Activated CD4-positive, alpha-beta memory T cell treated with anti-CD3 and anti-CD28 coated beads for 36 hours (primary cell): Measurements from ENCODE around the gene SLC13A3. TPM values are rescaled to one million over a fixed set of nuclear protein-coding genes. Genes with fewer than 3 reads are reported as not detected.

Experiments
- CTCF ChIA-PET: fragments of 350-600 bp; sonication (Branson Sonifier 250); formaldehyde crosslinking; loops from one replicate; lab custom pipeline; 2021; ENCODE audit warnings: antibody characterized with exemption, inconsistent platforms; lab: Charles Lee
- POLR2A ChIA-PET: fragments of 350-600 bp; sonication (Branson Sonifier 250); formaldehyde crosslinking; loops from one replicate; lab custom pipeline; 2021; ENCODE audit warnings: antibody characterized with exemption; lab: Charles Lee
- DNase-seq: peaks from one replicate; pipeline ENCODE4 v3.0.0-alpha.2; 2020
- H3K27ac Mint-ChIP-seq: one replicate; pipeline ENCODE4 v1.8.0; 2021; ENCODE audit warnings: mixed read lengths
- H3K27me3 Mint-ChIP-seq: one replicate; pipeline ENCODE4 v1.8.0; 2021; ENCODE audit warnings: mixed read lengths
- H3K36me3 Mint-ChIP-seq: one replicate; pipeline ENCODE4 v1.8.0; 2021; ENCODE audit warnings: mixed read lengths
- H3K4me1 Mint-ChIP-seq: one replicate; pipeline ENCODE4 v1.8.0; 2021; ENCODE audit warnings: low read depth, mixed read lengths
- H3K4me3 Mint-ChIP-seq: one replicate; pipeline ENCODE4 v1.8.0; 2021; ENCODE audit warnings: mild to moderate bottlenecking, mixed read lengths
- H3K9me3 Mint-ChIP-seq: one replicate; pipeline ENCODE4 v1.8.0; 2021; ENCODE audit warnings: mixed read lengths
- intact Hi-C: fragments of 100-400 bp; cut with micrococcal nuclease; formaldehyde crosslinking; loops from one replicate; pipeline ENCODE4 v1.15.1; 2023
- total RNA-seq, 2 experiments: library from RNA; stranded (reverse); gene quantifications; one replicate each; pipeline ENCODE4 v1.2.3, GENCODE V29; 2021

Gene SLC13A3
- total RNA-seq, 2 experiments from 2014 or later = 0.10 TPM; not detected in 1

DNA sequence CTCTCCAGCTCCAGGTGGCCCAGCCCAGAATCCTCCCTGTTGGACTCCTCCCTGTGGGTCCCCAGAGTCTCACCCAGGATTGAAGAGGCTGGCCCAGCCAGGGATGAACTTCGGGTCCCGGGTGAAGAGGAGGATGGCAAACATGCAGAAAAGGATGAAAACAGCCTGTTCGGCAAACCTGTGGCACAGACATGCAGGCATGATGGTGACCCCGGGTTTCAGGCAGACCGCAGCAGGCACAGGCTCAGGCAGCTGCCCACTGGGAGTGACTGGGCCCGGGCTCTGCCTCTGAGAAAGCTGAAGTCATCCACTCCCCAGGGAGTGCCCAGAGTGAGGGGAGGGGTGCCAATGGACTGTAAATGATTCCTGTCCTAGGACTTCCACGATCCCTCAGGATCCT is 63.3 kb downstream of the SLC13A3 start:
- intact Hi-C loops = no loop called here
- H3K36me3 Mint-ChIP-seq = no peaks in the 10 kb centered on the region
- ChIA-PET CTCF (interaction anchor here (1.1 kb wide), 1 partner anchor 93 kb away, joined by 3 read pairs; no protein-coding TSS in a partner anchor), POLR2A (no interaction called here)
- no peaks in the 10 kb centered on the region for H3K9me3 Mint-ChIP-seq
- H3K4me3 Mint-ChIP-seq = no peak overlapping the region
- H3K27me3 Mint-ChIP-seq = peaks cover 5% of the 10 kb centered on the region
- H3K27ac Mint-ChIP-seq = no peak overlapping the region
- DNase-seq = no peak
- H3K4me1 Mint-ChIP-seq = peaks cover 2% of the 10 kb centered on the region

DNA sequence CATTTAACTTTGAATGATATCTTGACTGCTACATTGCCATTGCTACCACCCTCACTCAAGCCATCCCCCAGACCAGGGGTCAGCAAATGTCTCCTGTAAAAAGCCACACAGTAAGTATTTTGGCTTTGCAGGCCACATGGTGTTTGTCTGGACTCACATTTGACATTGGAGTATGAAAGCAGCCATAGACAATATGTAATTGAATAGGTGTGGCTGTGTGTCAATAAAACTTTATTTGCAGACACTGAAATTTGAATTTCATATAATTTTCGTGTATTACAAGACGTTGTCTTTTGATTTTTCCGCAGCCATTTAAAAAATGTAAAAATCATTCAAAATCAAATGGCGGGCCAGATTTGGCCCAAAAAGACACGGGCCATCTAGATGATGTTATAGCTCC is 64.5 kb downstream of the SLC13A3 start:
- no peaks in the 10 kb centered on the region for H3K36me3 Mint-ChIP-seq
- H3K9me3 Mint-ChIP-seq = no peaks in the 10 kb centered on the region
- no peak overlapping the region for H3K4me3 Mint-ChIP-seq
- POLR2A ChIA-PET = no interaction called here
- peaks cover 2% of the 10 kb centered on the region for H3K4me1 Mint-ChIP-seq
- no peak overlapping the region for H3K27ac Mint-ChIP-seq
- H3K27me3 Mint-ChIP-seq = peaks cover 2% of the 10 kb centered on the region
- CTCF ChIA-PET = interaction anchor here (1.1 kb wide), 1 partner anchor 94 kb away, joined by 3 read pairs; no protein-coding TSS in a partner anchor
- intact Hi-C loops = no loop called here
- no peak for DNase-seq

DNA sequence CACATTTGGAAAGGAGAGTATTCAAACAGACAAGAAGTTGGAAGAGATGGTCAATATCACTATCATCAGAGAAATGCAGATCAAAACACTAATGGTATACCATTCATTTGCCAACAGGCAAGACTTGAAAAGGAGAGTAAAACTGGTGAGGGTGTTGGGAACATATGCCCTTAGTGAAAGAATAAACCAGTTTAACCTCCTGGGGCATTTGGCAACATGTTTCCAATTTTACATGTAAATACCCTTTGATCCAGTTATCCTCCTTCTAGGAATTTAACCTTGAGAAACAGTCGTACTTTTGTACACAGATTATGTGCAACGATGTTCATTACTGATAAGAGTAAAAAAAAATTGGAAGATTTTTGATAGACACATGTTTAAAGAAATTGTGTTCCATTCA is 66.8 kb downstream of the SLC13A3 start:
- peaks cover 2% of the 10 kb centered on the region for H3K4me1 Mint-ChIP-seq
- CTCF ChIA-PET = interaction anchor here (1.0 kb wide), 1 partner anchor 22 kb away, joined by 3 read pairs; no protein-coding TSS in a partner anchor

DNA sequence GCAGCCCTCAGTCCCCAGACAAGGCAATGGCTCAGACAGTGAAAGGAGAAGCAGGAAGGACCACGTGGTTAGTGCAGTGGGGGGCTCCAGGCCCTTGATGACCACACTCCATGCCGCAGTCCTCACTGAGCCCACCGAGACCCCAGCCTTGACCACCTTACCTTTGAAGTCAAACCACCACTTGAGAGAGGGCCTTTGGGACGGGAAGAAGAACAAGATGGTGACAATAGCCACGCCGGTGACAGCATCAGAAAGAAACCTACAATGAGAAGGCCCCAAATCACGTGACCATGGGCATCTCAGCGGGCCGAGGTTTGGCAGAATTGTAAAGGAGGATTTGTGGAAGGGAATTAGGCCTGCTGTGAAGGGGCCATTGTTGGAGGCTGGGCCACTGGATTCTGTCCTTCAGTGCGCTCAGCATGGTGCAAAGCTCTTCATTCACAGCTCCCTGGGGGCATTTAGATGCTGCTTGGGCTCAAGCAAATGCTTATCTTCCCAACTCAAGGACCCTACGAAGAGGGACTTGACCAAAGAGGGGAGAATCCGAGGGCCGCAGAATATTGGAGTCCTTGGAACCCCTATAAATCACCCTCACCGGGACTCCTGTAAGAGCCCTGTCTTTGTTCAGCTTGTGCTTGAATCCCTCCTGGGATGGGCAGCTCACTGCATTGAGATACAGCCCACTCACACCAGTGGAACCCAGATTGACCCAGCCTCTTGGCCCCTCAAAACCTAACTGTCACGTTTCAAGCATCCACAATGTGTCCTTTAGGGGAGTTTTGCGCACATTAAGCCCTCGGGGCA is 67.6 kb downstream of the SLC13A3 start:
- no peak overlapping the region for H3K27ac Mint-ChIP-seq
- H3K4me3 Mint-ChIP-seq = no peak overlapping the region
- intact Hi-C loops = no loop called here
- no peaks in the 10 kb centered on the region for H3K4me1 Mint-ChIP-seq
- H3K9me3 Mint-ChIP-seq = no peaks in the 10 kb centered on the region
- peaks cover 4% of the 10 kb centered on the region for H3K27me3 Mint-ChIP-seq
- no peaks in the 10 kb centered on the region for H3K36me3 Mint-ChIP-seq
- DNase-seq = no peak
- CTCF ChIA-PET = interaction anchor here (1.0 kb wide), 1 partner anchor 21 kb away, joined by 3 read pairs; no protein-coding TSS in a partner anchor
- POLR2A ChIA-PET = no interaction called here

More for the DNA sequence above, 66.8 kb downstream of the SLC13A3 start:
- H3K9me3 Mint-ChIP-seq = no peaks in the 10 kb centered on the region
- POLR2A ChIA-PET = no interaction called here
- intact Hi-C loops = no loop called here
- H3K27ac Mint-ChIP-seq = no peak overlapping the region
- H3K27me3 Mint-ChIP-seq = peaks cover 2% of the 10 kb centered on the region
- no peak overlapping the region for H3K4me3 Mint-ChIP-seq
- H3K36me3 Mint-ChIP-seq = no peaks in the 10 kb centered on the region
- no peak for DNase-seq

DNA sequence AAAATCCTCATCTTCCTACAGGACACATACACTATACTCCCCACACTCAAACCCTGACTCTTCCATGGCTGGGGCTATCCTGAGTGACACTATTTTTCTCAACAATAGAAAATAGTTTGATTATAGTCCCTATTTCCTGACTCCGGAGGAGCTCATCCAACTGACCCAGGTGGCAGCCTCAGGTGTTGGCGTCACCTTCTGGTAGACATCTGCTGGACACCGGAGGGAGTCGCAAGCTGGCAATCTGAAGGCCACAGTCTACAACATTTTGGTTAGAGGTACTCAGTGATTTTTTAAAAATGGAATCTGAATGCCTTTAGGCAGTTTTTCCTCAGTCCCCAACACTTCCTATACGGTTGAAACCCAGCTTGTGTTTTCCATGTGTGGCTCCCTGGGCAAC is 68.6 kb downstream of the SLC13A3 start:
- no peak overlapping the region for H3K27ac Mint-ChIP-seq
- intact Hi-C loops = no loop called here
- H3K36me3 Mint-ChIP-seq = no peaks in the 10 kb centered on the region
- H3K4me3 Mint-ChIP-seq = no peak overlapping the region
- H3K9me3 Mint-ChIP-seq = no peaks in the 10 kb centered on the region
- peaks cover 5% of the 10 kb centered on the region for H3K27me3 Mint-ChIP-seq
- no peak for DNase-seq
- CTCF ChIA-PET = no interaction called here
- POLR2A ChIA-PET = interaction anchor here (0.6 kb wide), 1 partner anchor 120 kb away, joined by 3 read pairs; no protein-coding TSS in a partner anchor
- no peaks in the 10 kb centered on the region for H3K4me1 Mint-ChIP-seq

DNA sequence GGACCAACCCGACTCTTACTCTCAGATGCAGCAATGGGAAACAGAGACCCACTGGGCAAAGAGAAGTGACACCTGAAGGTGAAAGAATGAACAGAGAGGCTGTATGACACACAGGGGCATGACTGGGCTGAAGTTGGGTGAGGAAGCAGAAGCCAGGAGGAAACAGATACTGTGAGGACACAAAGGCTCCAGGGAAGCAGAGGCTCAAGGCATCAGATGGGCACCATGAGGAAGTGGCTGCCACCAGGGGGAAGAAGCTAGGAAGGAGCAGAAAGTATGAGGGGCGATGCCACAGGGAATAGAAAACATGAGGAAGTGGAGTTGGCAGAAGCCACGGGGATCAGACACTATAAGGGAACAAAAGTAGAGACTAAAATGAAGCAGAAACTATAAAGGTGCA is 69.9 kb downstream of the SLC13A3 start:
- H3K4me1 Mint-ChIP-seq = no peaks in the 10 kb centered on the region
- no peaks in the 10 kb centered on the region for H3K9me3 Mint-ChIP-seq
- H3K4me3 Mint-ChIP-seq = no peak overlapping the region
- intact Hi-C loops = no loop called here
- no peaks in the 10 kb centered on the region for H3K36me3 Mint-ChIP-seq
- DNase-seq = no peak
- no peak overlapping the region for H3K27ac Mint-ChIP-seq
- peaks cover 6% of the 10 kb centered on the region for H3K27me3 Mint-ChIP-seq
- POLR2A ChIA-PET = no interaction called here
- CTCF ChIA-PET = no interaction called here

DNA sequence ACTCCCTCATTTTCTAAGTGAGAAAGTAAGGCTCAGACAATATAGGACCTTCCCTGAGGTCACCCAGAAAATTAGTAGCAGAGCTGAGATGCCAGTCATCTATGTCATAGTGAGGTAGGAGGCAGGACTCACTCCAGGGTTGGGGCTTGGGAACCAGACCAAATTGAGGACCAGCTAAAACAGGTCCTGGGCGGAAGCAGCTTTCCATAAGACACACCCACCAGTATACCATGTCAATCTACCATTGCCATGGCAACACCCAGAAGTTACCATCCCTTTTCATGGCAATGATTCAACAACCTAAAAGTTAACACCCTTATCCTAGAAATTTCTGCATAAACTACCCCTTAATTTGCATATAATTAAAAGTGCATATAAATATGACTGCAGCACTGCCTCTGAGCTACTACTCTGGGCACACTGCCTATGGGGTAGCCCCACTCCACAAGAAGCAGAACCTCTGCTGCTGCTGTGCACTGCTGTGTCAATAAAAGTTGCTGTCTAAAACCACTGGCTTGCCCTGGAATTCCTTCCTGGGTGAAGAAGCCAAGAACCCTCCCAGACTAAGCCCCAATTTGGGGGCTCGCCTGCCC is 70.5 kb downstream of the SLC13A3 start:
- ChIA-PET POLR2A (no interaction called here), CTCF (no interaction called here)
- H3K4me3 Mint-ChIP-seq = no peak overlapping the region
- no peak overlapping the region for H3K27ac Mint-ChIP-seq
- intact Hi-C loops = no loop called here
- DNase-seq = no peak
- peaks cover 8% of the 10 kb centered on the region for H3K27me3 Mint-ChIP-seq
- no peaks in the 10 kb centered on the region for H3K36me3 Mint-ChIP-seq
- H3K9me3 Mint-ChIP-seq = no peaks in the 10 kb centered on the region
- no peaks in the 10 kb centered on the region for H3K4me1 Mint-ChIP-seq

DNA sequence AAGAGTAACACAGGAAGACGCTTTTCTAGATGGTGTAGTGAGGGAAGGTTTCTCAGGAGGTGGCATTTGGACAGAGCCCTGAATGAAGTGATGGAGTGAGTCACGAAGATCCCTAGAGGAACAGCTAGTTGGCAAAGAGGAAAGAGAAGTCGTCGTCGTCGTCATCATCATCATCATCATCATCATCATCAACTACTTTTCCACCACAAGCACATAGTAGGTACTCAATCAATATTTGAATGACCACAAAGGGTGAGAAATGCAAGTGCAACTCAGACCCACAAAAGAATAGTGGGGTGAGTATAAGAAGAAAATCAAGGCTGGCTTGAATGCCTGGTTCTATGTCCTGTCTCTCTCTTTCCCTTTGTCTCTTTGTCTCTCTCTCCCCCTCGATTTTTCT is 72.5 kb downstream of the SLC13A3 start:
- no peaks in the 10 kb centered on the region for H3K36me3 Mint-ChIP-seq
- DNase-seq = no peak
- ChIA-PET POLR2A (no interaction called here), CTCF (no interaction called here)
- no peak overlapping the region for H3K27ac Mint-ChIP-seq
- intact Hi-C loops = no loop called here
- H3K27me3 Mint-ChIP-seq = peaks cover 6% of the 10 kb centered on the region
- H3K9me3 Mint-ChIP-seq = no peaks in the 10 kb centered on the region
- H3K4me3 Mint-ChIP-seq = no peak overlapping the region
- H3K4me1 Mint-ChIP-seq = no peaks in the 10 kb centered on the region

DNA sequence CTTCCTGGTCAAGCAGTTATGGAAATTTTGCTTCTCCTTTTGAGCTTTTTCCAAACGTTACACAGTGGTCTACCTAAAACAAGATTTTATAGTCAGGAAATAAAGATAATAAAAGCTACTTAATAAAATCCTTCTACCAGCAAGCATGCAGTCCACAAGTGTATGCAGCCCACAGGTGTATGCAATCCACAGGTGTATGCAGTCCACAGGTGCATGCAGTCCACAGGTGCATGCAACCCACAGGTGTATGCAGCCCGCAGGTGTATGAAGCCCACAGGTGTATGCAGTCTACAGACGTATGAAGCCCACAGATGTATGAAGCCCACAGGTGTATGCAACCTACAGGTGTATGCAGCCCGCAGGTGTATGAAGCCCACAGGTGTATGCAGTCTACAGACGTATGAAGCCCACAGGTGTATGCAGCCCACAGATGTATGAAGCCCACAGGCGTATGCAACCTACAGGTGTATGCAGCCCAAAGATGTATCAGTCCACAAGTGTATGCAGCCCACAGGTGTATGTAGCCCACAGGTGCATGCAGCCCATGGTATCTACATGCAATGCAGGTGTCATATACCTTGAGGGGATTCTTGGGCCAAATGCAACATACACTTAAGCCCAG is 74.4 kb downstream of the SLC13A3 start:
- Mint-ChIP-seq H3K9me3 (no peaks in the 10 kb centered on the region), H3K27me3 (peaks cover 8% of the 10 kb centered on the region), H3K4me1 (no peaks in the 10 kb centered on the region), H3K27ac (no peak overlapping the region), H3K36me3 (no peaks in the 10 kb centered on the region), H3K4me3 (no peak overlapping the region)
- ChIA-PET CTCF (no interaction called here), POLR2A (no interaction called here)
- DNase-seq = no peak
- intact Hi-C loops = no loop called here

DNA sequence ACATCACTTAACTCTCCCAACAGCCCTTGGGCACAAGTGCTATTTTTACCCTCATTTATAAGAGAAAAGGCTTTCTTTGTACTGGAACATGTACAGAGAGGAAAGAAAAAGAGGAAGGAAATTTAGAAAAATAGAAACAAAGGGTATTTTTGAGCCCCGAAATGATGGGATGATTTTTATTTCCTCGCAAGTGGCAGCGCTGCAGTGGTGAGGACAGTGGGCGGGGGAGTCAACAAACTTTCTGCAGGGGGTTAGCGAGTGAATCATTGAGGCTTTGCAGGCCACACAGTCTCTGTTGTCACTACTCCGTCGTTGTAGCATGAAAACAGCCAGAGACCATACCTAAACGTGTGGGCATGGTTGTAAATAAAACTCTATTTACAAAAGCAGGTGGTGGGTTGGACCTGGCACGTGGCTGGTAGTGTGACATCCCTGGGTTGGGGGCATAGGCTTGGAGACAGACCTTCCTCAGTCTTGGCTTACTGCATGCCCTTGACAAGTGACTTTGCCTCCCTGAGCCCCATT is 75.3 kb downstream of the SLC13A3 start:
- H3K36me3 Mint-ChIP-seq = no peaks in the 10 kb centered on the region
- peaks cover 9% of the 10 kb centered on the region for H3K27me3 Mint-ChIP-seq
- H3K4me1 Mint-ChIP-seq = no peaks in the 10 kb centered on the region
- ChIA-PET CTCF (no interaction called here), POLR2A (no interaction called here)
- no peak overlapping the region for H3K4me3 Mint-ChIP-seq
- H3K27ac Mint-ChIP-seq = no peak overlapping the region
- DNase-seq = no peak
- intact Hi-C loops = no loop called here
- H3K9me3 Mint-ChIP-seq = no peaks in the 10 kb centered on the region

DNA sequence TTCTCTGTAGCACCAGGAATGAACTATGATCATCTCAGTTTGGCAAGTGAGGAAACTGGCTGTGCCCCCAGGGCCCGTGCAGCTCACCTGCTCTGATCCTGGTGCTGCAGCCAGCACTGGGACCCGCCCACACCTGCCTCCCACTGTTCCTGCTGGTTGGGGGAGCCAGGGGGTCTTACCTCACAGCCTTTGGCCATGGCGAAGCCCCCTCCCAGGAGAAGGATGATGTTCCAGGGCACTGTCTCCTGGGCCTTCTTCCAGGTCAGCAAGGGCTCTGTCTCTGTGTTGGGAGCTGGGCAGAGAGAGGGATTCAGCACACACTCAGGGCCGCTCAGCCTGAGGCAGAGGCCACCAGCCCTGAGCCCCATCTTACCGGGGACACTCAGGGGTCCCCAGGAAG is 75.9 kb downstream of the SLC13A3 start:
- Mint-ChIP-seq H3K27me3 (peaks cover 9% of the 10 kb centered on the region), H3K4me3 (no peak overlapping the region), H3K27ac (no peak overlapping the region), H3K9me3 (no peaks in the 10 kb centered on the region), H3K36me3 (no peaks in the 10 kb centered on the region), H3K4me1 (no peaks in the 10 kb centered on the region)
- ChIA-PET CTCF (no interaction called here), POLR2A (no interaction called here)
- intact Hi-C loops = no loop called here
- no peak for DNase-seq
